WTC11 (cell line): ENCODE results near the gene LPCAT4. TPM values are rescaled to one million over a fixed set of nuclear protein-coding genes. Genes with fewer than 3 reads are reported as not detected.
A peak's percentile ranks its signal among the peaks of the same experiment; 100 is the strongest.

Experiments used
- ARID4B ChIP-seq: sonication (generic); formaldehyde crosslinking; IDR thresholded peaks from 2 replicates; pipeline ENCODE4 v1.8.0; 2023; ENCODE audit warnings: missing genetic modification reagents, mild to moderate bottlenecking, borderline replicate concordance
- ATF1 ChIP-seq: sonication (generic); formaldehyde crosslinking; IDR thresholded peaks from 2 replicates; pipeline ENCODE4 v1.8.1; 2023; ENCODE audit warnings: mild to moderate bottlenecking, moderate library complexity, missing genetic modification reagents
- CREM ChIP-seq: sonication (generic); formaldehyde crosslinking; IDR thresholded peaks from 2 replicates; pipeline ENCODE4 v1.8.1; 2022; ENCODE audit warnings: mild to moderate bottlenecking, missing genetic modification reagents, moderate library complexity
- E2F5 ChIP-seq: sonication (generic); formaldehyde crosslinking; IDR thresholded peaks from 2 replicates; pipeline ENCODE4 v1.8.1; 2022; ENCODE audit warnings: mild to moderate bottlenecking, moderate library complexity, missing genetic modification reagents
- FOXK1 ChIP-seq: sonication (generic); formaldehyde crosslinking; IDR thresholded peaks from 2 replicates; pipeline ENCODE4 v1.8.0; 2022; ENCODE audit warnings: mild to moderate bottlenecking, moderate library complexity, missing genetic modification reagents
- FOXP1 ChIP-seq: sonication (generic); formaldehyde crosslinking; IDR thresholded peaks from 2 replicates; pipeline ENCODE4 v1.8.0; 2022; ENCODE audit warnings: missing genetic modification reagents, mild to moderate bottlenecking, moderate library complexity, borderline replicate concordance
- HMGA2 ChIP-seq: fragments of 250-450 bp; sonication (Bioruptor Pico); IDR thresholded peaks from 2 replicates; pipeline ENCODE4 v1.4.0; 2021; ENCODE audit warnings: mild to moderate bottlenecking, moderate library complexity
- HMGXB4 ChIP-seq: sonication (generic); formaldehyde crosslinking; IDR thresholded peaks from 2 replicates; pipeline ENCODE4 v1.8.1; 2023; ENCODE audit warnings: mild to moderate bottlenecking, moderate library complexity, missing genetic modification reagents
- JUN ChIP-seq: sonication (generic); formaldehyde crosslinking; IDR thresholded peaks from 2 replicates; pipeline ENCODE4 v1.8.0; 2023; ENCODE audit warnings: mild to moderate bottlenecking, missing genetic modification reagents
- NFYB ChIP-seq: sonication (generic); formaldehyde crosslinking; conservative IDR thresholded peaks from 2 replicates; pipeline ENCODE4 v1.8.0; 2022; ENCODE audit warnings: low read depth, missing genetic modification reagents
- PRDM15 ChIP-seq: sonication (generic); formaldehyde crosslinking; IDR thresholded peaks from 2 replicates; pipeline ENCODE4 v1.8.0; 2022; ENCODE audit warnings: missing genetic modification reagents
- RORB ChIP-seq: fragments of 250-450 bp; sonication (Bioruptor Pico); IDR thresholded peaks from 2 replicates; pipeline ENCODE4 v1.9.0; 2021; ENCODE audit warnings: mild to moderate bottlenecking
- SMAD4 ChIP-seq: sonication (generic); formaldehyde crosslinking; IDR thresholded peaks from 2 replicates; pipeline ENCODE4 v1.8.0; 2022; ENCODE audit warnings: mild to moderate bottlenecking, missing genetic modification reagents
- SP1 ChIP-seq: sonication (generic); formaldehyde crosslinking; conservative IDR thresholded peaks from 2 replicates; pipeline ENCODE4 v1.8.1; 2022; ENCODE audit warnings: missing genetic modification reagents
- TP53 ChIP-seq: sonication (generic); formaldehyde crosslinking; IDR thresholded peaks from 2 replicates; pipeline ENCODE4 v1.8.1; 2023; ENCODE audit warnings: mild to moderate bottlenecking, missing genetic modification reagents
- ZBTB43 ChIP-seq: sonication (generic); formaldehyde crosslinking; IDR thresholded peaks from 2 replicates; pipeline ENCODE4 v1.8.1; 2023; ENCODE audit warnings: mild to moderate bottlenecking, missing genetic modification reagents
- ZNF232 ChIP-seq: sonication (generic); formaldehyde crosslinking; IDR thresholded peaks from 2 replicates; pipeline ENCODE4 v1.8.0; 2022; ENCODE audit warnings: mild to moderate bottlenecking, missing genetic modification reagents
- ZNF281 ChIP-seq: sonication (generic); formaldehyde crosslinking; IDR thresholded peaks from 2 replicates; pipeline ENCODE4 v1.8.0; 2023; ENCODE audit warnings: mild to moderate bottlenecking, missing genetic modification reagents
- total RNA-seq: library from RNA; stranded (reverse); gene quantifications from 3 replicates; pipeline ENCODE4 v1.2.3, GENCODE V29; 2021
- TF ChIP-seq, protein P1 (sequence below): sonication (generic); formaldehyde crosslinking; IDR thresholded peaks from 2 replicates; pipeline ENCODE4 v1.8.1; 2023; ENCODE audit warnings: mild to moderate bottlenecking, missing genetic modification reagents, borderline replicate concordance

The LPCAT4 gene
- total RNA-seq, 1 experiment from 2014 or later, result 97.2 TPM

GRCh38 chr15:34342737-34343575, 24.0 kb downstream of the LPCAT4 start, which contains the start of the genes NOP10 and NUTM1 (continued):
- TF ChIP-seq ZBTB43 (CRISPR knock-in tag), result peak; percentile 73; the same call in 1 of the 2 replicates
- TF ChIP-seq HMGA2 (CRISPR knock-in tag), result no peak
- 0 out of 2 replicates have a peak, but pooled peaks have one; percentile 16 for TF ChIP-seq SMAD4
- TF ChIP-seq CREM, result 0 out of 2 replicates have a peak, but pooled peaks have one; percentile 39
- peak; percentile 56; the same call in 1 of the 2 replicates for TF ChIP-seq HMGXB4
- TF ChIP-seq ZNF281 (CRISPR knock-in tag), result peak; percentile 87; the same call in 1 of the 2 replicates
- peak; percentile 94 for TF ChIP-seq FOXK1 (CRISPR knock-in tag)
- TF ChIP-seq ATF1 (CRISPR knock-in tag), result no peak
- TF ChIP-seq ZNF232 (CRISPR knock-in tag), result peak; percentile 80
- peak; percentile 31; the same call in 1 of the 2 replicates for TF ChIP-seq E2F5 (CRISPR knock-in tag)
- TF ChIP-seq, protein P1, sequence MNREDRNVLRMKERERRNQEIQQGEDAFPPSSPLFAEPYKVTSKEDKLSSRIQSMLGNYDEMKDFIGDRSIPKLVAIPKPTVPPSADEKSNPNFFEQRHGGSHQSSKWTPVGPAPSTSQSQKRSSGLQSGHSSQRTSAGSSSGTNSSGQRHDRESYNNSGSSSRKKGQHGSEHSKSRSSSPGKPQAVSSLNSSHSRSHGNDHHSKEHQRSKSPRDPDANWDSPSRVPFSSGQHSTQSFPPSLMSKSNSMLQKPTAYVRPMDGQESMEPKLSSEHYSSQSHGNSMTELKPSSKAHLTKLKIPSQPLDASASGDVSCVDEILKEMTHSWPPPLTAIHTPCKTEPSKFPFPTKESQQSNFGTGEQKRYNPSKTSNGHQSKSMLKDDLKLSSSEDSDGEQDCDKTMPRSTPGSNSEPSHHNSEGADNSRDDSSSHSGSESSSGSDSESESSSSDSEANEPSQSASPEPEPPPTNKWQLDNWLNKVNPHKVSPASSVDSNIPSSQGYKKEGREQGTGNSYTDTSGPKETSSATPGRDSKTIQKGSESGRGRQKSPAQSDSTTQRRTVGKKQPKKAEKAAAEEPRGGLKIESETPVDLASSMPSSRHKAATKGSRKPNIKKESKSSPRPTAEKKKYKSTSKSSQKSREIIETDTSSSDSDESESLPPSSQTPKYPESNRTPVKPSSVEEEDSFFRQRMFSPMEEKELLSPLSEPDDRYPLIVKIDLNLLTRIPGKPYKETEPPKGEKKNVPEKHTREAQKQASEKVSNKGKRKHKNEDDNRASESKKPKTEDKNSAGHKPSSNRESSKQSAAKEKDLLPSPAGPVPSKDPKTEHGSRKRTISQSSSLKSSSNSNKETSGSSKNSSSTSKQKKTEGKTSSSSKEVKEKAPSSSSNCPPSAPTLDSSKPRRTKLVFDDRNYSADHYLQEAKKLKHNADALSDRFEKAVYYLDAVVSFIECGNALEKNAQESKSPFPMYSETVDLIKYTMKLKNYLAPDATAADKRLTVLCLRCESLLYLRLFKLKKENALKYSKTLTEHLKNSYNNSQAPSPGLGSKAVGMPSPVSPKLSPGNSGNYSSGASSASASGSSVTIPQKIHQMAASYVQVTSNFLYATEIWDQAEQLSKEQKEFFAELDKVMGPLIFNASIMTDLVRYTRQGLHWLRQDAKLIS (CRISPR knock-in tag), result no peak
- TF ChIP-seq ARID4B (CRISPR knock-in tag), result peak; percentile 83; the same call in 1 of the 2 replicates
- no peak for TF ChIP-seq RORB
- no peak for TF ChIP-seq JUN (CRISPR knock-in tag)
- TF ChIP-seq SP1, result peak; percentile 76
- TF ChIP-seq FOXP1 (CRISPR knock-in tag), result peak; percentile 66; the same call in 1 of the 2 replicates
- TF ChIP-seq TP53, result no peak
- no peak for TF ChIP-seq NFYB (CRISPR knock-in tag)
- no peak for TF ChIP-seq PRDM15 (CRISPR knock-in tag)
